HCT116 (cell line): ENCODE data around the gene CHFR. TPM values are rescaled to one million over a fixed set of nuclear protein-coding genes. Genes with fewer than 3 reads are reported as not detected.

Experiments
- ATAC-seq: fragments of 200-7000 bp; cut with Tn5 transposase; 2 replicates; pipeline ENCODE4 v1.9.1; 2020; ENCODE audit warnings: mild to moderate bottlenecking, moderate library complexity
- BruUV-seq: library from RNA; stranded (reverse); fragments of 400-500 nt; replicated peaks from 2 replicates; lab custom pipeline; 2021; lab: Mats Ljungman, UMichigan
- CTCF ChIA-PET: fragments of 300-600 bp; sonication (Branson Sonifier 250); formaldehyde crosslinking; loops from one replicate; lab custom pipeline; 2021; ENCODE audit warnings: antibody characterized with exemption; lab: Charles Lee
- POLR2A ChIA-PET: fragments of 300-600, 350-600 bp; sonication (Branson Sonifier 250); formaldehyde crosslinking; loops from one replicate; lab custom pipeline; 2021; ENCODE audit warnings: antibody characterized with exemption; lab: Charles Lee
- RAD21 ChIA-PET, 2 experiments: fragments of 300-600 bp; sonication (Branson Sonifier 250); formaldehyde crosslinking; loops; one replicate each; lab custom pipeline; 2023; ENCODE audit warnings: low total read pairs in 2 of 2; ENCODE audit not compliant: uncharacterized antibody in 2 of 2, unreplicated experiment in 2 of 2, low non-redundant PET in 1 of 2; lab: Charles Lee
- DNase-seq: peaks from one replicate; pipeline ENCODE4 v3.0.0-alpha.2; 2010; ENCODE audit warnings: low read depth, low spot score
- H2AFZ ChIP-seq: fragments of 200-600 bp; shearing (Covaris generic), sonication (generic); 2 replicates; pipeline ENCODE4 v1.6.1; 2017; ENCODE audit warnings: low read depth, mixed run types, mixed read lengths, antibody characterized with exemption, low read length; ENCODE audit not compliant: poor library complexity, severe bottlenecking
- H3K27ac ChIP-seq: 2 replicates; pipeline ENCODE4 v1.5.1; 2012; ENCODE audit warnings: low read depth, low read length
- H3K27me3 ChIP-seq: fragments of 200-600 bp; sonication (generic); 2 replicates; pipeline ENCODE4 v1.6.1; 2016; ENCODE audit warnings: mixed run types, low read length, mixed read lengths; ENCODE audit not compliant: insufficient read depth
- H3K36me3 ChIP-seq, 2 experiments: fragments of 200-500 bp in 1 of 2; fragments of 200-600 bp in 1 of 2; sonication (Bioruptor generic) in 1 of 2; sonication (generic) in 1 of 2; 2 replicates each; pipeline versions ENCODE4 v1.5.1 to v1.6.1; 2014 to 2016; ENCODE audit warnings: low read length in 2 of 2, inconsistent platforms in 1 of 2, mixed read lengths in 1 of 2, mixed run types in 1 of 2; ENCODE audit not compliant: insufficient read depth in 2 of 2, control insufficient read depth in 1 of 2
- H3K4me1 ChIP-seq, 2 experiments: fragments of 200-600 bp in 1 of 2; sonication (generic) in 1 of 2; 2 replicates each; pipeline versions ENCODE4 v1.5.1 to v1.6.1; 2012 to 2017; ENCODE audit warnings: low read length in 2 of 2, inconsistent platforms in 1 of 2, mild to moderate bottlenecking in 1 of 2, mixed read lengths in 1 of 2, mixed run types in 1 of 2, moderate library complexity in 1 of 2; ENCODE audit not compliant: insufficient read depth in 2 of 2, control insufficient read depth in 1 of 2
- H3K4me2 ChIP-seq: fragments of 200-600 bp; sonication (generic); 2 replicates; pipeline ENCODE4 v1.6.1; 2017; ENCODE audit warnings: mixed run types, low read length, mixed read lengths
- H3K4me3 ChIP-seq, 2 experiments: fragments of 200-600 bp in 1 of 2; sonication (generic) in 1 of 2; replicated peaks in 1 of 2; 2 replicates each; pipeline ENCODE4 v1.5.1; 2011 to 2016; ENCODE audit warnings: low read length in 2 of 2, control low read depth in 1 of 2, low read depth in 1 of 2, mild to moderate bottlenecking in 1 of 2, mixed read lengths in 1 of 2, mixed run types in 1 of 2
- H3K79me2 ChIP-seq: fragments of 200-600 bp; sonication (generic); 2 replicates; pipeline ENCODE4 v1.6.1; 2017; ENCODE audit warnings: mild to moderate bottlenecking, mixed run types, low read length, moderate library complexity, mixed read lengths; ENCODE audit not compliant: insufficient read depth
- H3K9ac ChIP-seq: fragments of 200-600 bp; sonication (generic); 2 replicates; pipeline ENCODE4 v1.6.1; 2016; ENCODE audit warnings: low read length, mixed read lengths
- H3K9me2 ChIP-seq: fragments of 200-600 bp; sonication (generic), shearing (Covaris generic); 2 replicates; pipeline ENCODE4 v1.6.1; 2017; ENCODE audit warnings: mixed run types, mild to moderate bottlenecking, moderate library complexity; ENCODE audit not compliant: insufficient read depth
- H3K9me3 ChIP-seq, 2 experiments: fragments of 200-500 bp in 1 of 2; fragments of 200-600 bp in 1 of 2; sonication (Bioruptor generic) in 1 of 2; sonication (generic) in 1 of 2; 2 replicates each; pipeline ENCODE4 v1.6.1; 2014 to 2017; ENCODE audit warnings: low read length in 2 of 2, mixed read lengths in 2 of 2, inconsistent platforms in 1 of 2, low read depth in 1 of 2, mild to moderate bottlenecking in 1 of 2, mixed run types in 1 of 2, moderate library complexity in 1 of 2; ENCODE audit not compliant: control insufficient read depth in 1 of 2, insufficient read depth in 1 of 2
- H4K20me1 ChIP-seq: fragments of 200-600 bp; sonication (generic), shearing (Covaris generic); 2 replicates; pipeline ENCODE4 v1.6.1; 2017; ENCODE audit warnings: mixed run types, mild to moderate bottlenecking, moderate library complexity; ENCODE audit not compliant: insufficient read depth
- CEBPB ChIP-seq: IDR thresholded peaks from 2 replicates; pipeline ENCODE4 v1.6.1; 2012; ENCODE audit warnings: low read depth
- EGR1 ChIP-seq: IDR thresholded peaks from 2 replicates; pipeline ENCODE4 v1.6.1; 2012; ENCODE audit warnings: low read depth
- ELF1 ChIP-seq: IDR thresholded peaks from 2 replicates; pipeline ENCODE4 v1.6.1; 2012; ENCODE audit warnings: low read depth, borderline replicate concordance
- EZH2 ChIP-seq: fragments of 200-600 bp; sonication (generic); IDR thresholded peaks from 2 replicates; pipeline ENCODE4 v1.6.1; 2017; ENCODE audit warnings: antibody characterized with exemption, mixed run types
- EZH2phosphoT487 ChIP-seq: fragments of 200-600 bp; IDR thresholded peaks from 2 replicates; pipeline ENCODE4 v1.6.1; 2018; ENCODE audit warnings: antibody characterized with exemption, borderline replicate concordance
- MAX ChIP-seq: IDR thresholded peaks from 2 replicates; pipeline ENCODE4 v1.6.1; 2012
- POLR2A ChIP-seq: IDR thresholded peaks from 2 replicates; pipeline ENCODE4 v1.7.0; 2011; ENCODE audit warnings: borderline replicate concordance; ENCODE audit not compliant: insufficient read depth, insufficient read length; ENCODE audit errors: extremely low read depth
- POLR2AphosphoS5 ChIP-seq: IDR thresholded peaks from 2 replicates; pipeline ENCODE4 v1.6.1; 2011; ENCODE audit warnings: mild to moderate bottlenecking, low read depth, low read length, moderate library complexity
- RAD21 ChIP-seq: IDR thresholded peaks from 2 replicates; pipeline ENCODE4 v1.6.1; 2012; ENCODE audit warnings: low read depth, mild to moderate bottlenecking
- SRF ChIP-seq: IDR thresholded peaks from 2 replicates; pipeline ENCODE4 v1.6.1; 2012; ENCODE audit warnings: low read depth
- TCF7L2 ChIP-seq: IDR thresholded peaks from 2 replicates; pipeline ENCODE4 v1.7.0; 2011; ENCODE audit warnings: borderline replicate concordance, inconsistent platforms; ENCODE audit not compliant: insufficient read depth, insufficient read length; ENCODE audit errors: extremely low read depth
- YY1 ChIP-seq: IDR thresholded peaks from 2 replicates; pipeline ENCODE4 v1.6.1; 2011; ENCODE audit warnings: low read length, low read depth, moderate library complexity, mild to moderate bottlenecking; ENCODE audit not compliant: insufficient replicate concordance; ENCODE audit errors: extremely low read depth
- ZFX ChIP-seq: fragments of 450-650 bp; IDR thresholded peaks from 2 replicates; pipeline ENCODE4 v1.6.1; 2017
- intact Hi-C: fragments of 100-400 bp; cut with micrococcal nuclease; formaldehyde crosslinking; loops from 2 replicates; pipeline ENCODE4 v1.10.0; 2022
- total RNA-seq: library from RNA; stranded (reverse); gene quantifications from one replicate; pipeline ENCODE4 v1.2.1, GENCODE V29; 2021; ENCODE audit not compliant: unreplicated experiment
- TF ChIP-seq, protein P1 (sequence below): IDR thresholded peaks from 2 replicates; pipeline ENCODE4 v1.6.1; 2012
- TF ChIP-seq, protein P2 (sequence below), 3 experiments: fragments of 200-600 bp in 1 of 3; sonication (generic) in 1 of 3; IDR thresholded peaks in 2 of 3; conservative IDR thresholded peaks in 1 of 3; 2 replicates each; pipeline ENCODE4 v1.5.1; 2012 to 2017; ENCODE audit warnings: low read depth in 2 of 3, low read length in 2 of 3, antibody characterized with exemption in 1 of 3, borderline replicate concordance in 1 of 3, control low read depth in 1 of 3, mild to moderate bottlenecking in 1 of 3, mixed read lengths in 1 of 3, mixed run types in 1 of 3, moderate library complexity in 1 of 3; ENCODE audit not compliant: insufficient read depth in 1 of 3

CHFR gene
- total RNA-seq, 1 experiment from 2014 or later, result 0.39 TPM

DNA sequence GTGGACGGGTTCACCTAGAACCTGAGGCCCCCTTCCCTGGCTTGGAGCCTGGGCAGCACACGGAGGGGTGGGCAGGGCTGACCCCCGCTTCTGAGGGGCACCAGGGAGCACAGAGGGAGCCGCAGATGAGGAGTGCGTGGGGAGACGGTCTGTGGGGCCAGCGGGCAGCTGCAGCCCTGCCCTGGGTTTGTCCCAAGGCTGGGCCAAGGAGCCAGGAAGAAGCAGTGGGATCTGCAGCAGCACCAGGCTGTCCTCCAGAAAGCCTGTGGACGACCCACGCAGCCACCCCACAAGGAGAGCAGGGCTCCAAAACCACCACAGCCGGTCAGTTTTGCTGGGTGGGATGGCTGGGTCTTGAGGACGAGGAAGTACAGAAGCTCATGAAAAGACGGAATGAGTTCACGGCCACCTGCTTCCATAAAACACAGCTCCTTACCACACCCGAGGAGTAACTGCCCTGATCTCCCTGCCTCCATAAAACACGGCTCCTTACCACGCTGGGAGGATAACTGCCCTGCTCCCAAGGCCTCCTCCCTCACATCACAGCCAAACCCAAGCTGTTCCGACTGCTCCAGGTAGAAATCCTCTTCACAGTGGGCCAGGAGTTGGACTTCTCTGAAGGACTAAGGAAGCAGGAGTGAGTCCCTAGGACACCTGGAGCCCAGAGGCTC, 48.9 kb downstream of the CHFR start:
- RAD21 ChIA-PET, result no interaction called here
- intact Hi-C loops, result no loop called here

GRCh38 chr12:132837693-132838409, 49.6 kb downstream of the CHFR start:
- no peaks in the 10 kb centered on the region for H3K9me2 ChIP-seq
- POLR2A ChIA-PET, result no interaction called here
- no peak for DNase-seq
- ATAC-seq, result no peak
- BruUV-seq, result no TSS peak
- CTCF ChIA-PET, result no interaction called here
- no peak overlapping the region for H3K27ac ChIP-seq
- H3K4me2 ChIP-seq, result no peak overlapping the region
- H3K4me1 ChIP-seq, result no peaks in the 10 kb centered on the region
- no peak for TF ChIP-seq RAD21
- no peak for TF ChIP-seq YY1
- no peak for TF ChIP-seq TCF7L2
- no peak for TF ChIP-seq POLR2A
- TF ChIP-seq, protein P1, sequence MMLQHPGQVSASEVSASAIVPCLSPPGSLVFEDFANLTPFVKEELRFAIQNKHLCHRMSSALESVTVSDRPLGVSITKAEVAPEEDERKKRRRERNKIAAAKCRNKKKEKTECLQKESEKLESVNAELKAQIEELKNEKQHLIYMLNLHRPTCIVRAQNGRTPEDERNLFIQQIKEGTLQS, result no peak
- TF ChIP-seq EGR1, result no peak
- TF ChIP-seq EZH2phosphoT487, result no peak
- no peak for TF ChIP-seq ZFX
- TF ChIP-seq, protein P2, sequence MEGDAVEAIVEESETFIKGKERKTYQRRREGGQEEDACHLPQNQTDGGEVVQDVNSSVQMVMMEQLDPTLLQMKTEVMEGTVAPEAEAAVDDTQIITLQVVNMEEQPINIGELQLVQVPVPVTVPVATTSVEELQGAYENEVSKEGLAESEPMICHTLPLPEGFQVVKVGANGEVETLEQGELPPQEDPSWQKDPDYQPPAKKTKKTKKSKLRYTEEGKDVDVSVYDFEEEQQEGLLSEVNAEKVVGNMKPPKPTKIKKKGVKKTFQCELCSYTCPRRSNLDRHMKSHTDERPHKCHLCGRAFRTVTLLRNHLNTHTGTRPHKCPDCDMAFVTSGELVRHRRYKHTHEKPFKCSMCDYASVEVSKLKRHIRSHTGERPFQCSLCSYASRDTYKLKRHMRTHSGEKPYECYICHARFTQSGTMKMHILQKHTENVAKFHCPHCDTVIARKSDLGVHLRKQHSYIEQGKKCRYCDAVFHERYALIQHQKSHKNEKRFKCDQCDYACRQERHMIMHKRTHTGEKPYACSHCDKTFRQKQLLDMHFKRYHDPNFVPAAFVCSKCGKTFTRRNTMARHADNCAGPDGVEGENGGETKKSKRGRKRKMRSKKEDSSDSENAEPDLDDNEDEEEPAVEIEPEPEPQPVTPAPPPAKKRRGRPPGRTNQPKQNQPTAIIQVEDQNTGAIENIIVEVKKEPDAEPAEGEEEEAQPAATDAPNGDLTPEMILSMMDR (IDR thresholded peaks at IDR 0.05 in 2 of 3, conservative IDR thresholded peaks at IDR 0.05 in 1 of 3; ENCODE audit: borderline replicate concordance in 1 of 3, insufficient read depth in 1 of 3, low read depth in 2 of 3, low read length in 2 of 3), result no peak
- no peak for TF ChIP-seq CEBPB
- no peak for TF ChIP-seq SRF
- no peak for TF ChIP-seq MAX
- TF ChIP-seq ELF1, result no peak
- H3K4me3 ChIP-seq, result no peak overlapping the region
- no peak overlapping the region for H2AFZ ChIP-seq
- no peak overlapping the region for H3K9ac ChIP-seq
- no peaks in the 10 kb centered on the region for H4K20me1 ChIP-seq
- RAD21 ChIA-PET, result no interaction called here
- no peaks in the 10 kb centered on the region for H3K27me3 ChIP-seq
- intact Hi-C loops, result no loop called here
- no peaks in the 10 kb centered on the region for H3K36me3 ChIP-seq
- H3K79me2 ChIP-seq, result no peaks in the 10 kb centered on the region
- no peaks in the 10 kb centered on the region for H3K9me3 ChIP-seq

More for the DNA sequence above, 48.9 kb downstream of the CHFR start:
- Histone ChIP-seq H2AFZ (no peak overlapping the region), H3K4me2 (no peak overlapping the region), H3K4me3 (no peak overlapping the region), H3K9me3 (no peaks in the 10 kb centered on the region), H3K36me3 (no peaks in the 10 kb centered on the region), H3K27ac (no peak overlapping the region), H3K4me1 (no peaks in the 10 kb centered on the region), H3K79me2 (no peaks in the 10 kb centered on the region), H3K9ac (no peak overlapping the region), H4K20me1 (no peaks in the 10 kb centered on the region), H3K9me2 (no peaks in the 10 kb centered on the region), H3K27me3 (no peaks in the 10 kb centered on the region)
- no peak for TF ChIP-seq TCF7L2
- no peak for TF ChIP-seq EGR1
- TF ChIP-seq ELF1, result no peak
- TF ChIP-seq POLR2AphosphoS5, result no peak
- no peak for TF ChIP-seq MAX
- no peak for TF ChIP-seq YY1
- no peak for TF ChIP-seq CEBPB
- TF ChIP-seq EZH2phosphoT487, result no peak
- TF ChIP-seq EZH2, result no peak
- BruUV-seq, result no TSS peak
- no peak for DNase-seq
- no peak; the same call in 1 of the 2 replicates for ATAC-seq
- ChIA-PET CTCF (no interaction called here), POLR2A (no interaction called here)
